ENCODE data around the gene ROR1. TPM values are rescaled to one million over a fixed set of nuclear protein-coding genes. Genes with fewer than 3 reads are reported as not detected.

The ROR1 gene
- total RNA-seq, 1 experiment from 2014 or later: 37.2 TPM

GRCh38 chr1:63917571-63918417 is 144.0 kb downstream of the ROR1 start:
- no TSS peak for BruUV-seq (replicated peaks)
- Mint-ChIP-seq H3K4me1 (ENCODE audit: low read depth, unreplicated experiment) (peaks cover 60% of the 10 kb centered on the region), H3K27ac (ENCODE audit: unreplicated experiment) (no peak overlapping the region), H3K36me3 (ENCODE audit: insufficient read depth, unreplicated experiment) (peaks cover 27% of the 10 kb centered on the region), H3K27me3 (ENCODE audit: insufficient read depth, unreplicated experiment) (no peaks in the 10 kb centered on the region), H3K9me3 (ENCODE audit: unreplicated experiment) (no peaks in the 10 kb centered on the region), H3K4me3 (ENCODE audit: unreplicated experiment) (no peak overlapping the region)
- TF ChIP-seq CTCF (IDR thresholded peaks at IDR 0.05; ENCODE audit: insufficient read depth in 1 of 2, low read depth in 1 of 2, low read length in 1 of 2, severe bottlenecking in 1 of 2, unreplicated experiment in 1 of 2): no peak
- Histone ChIP-seq H3K9me3 (no peaks in the 10 kb centered on the region), H3K4me3 (ENCODE audit: low read depth, low read length) (no peak overlapping the region), H3K36me3 (ENCODE audit: control insufficient read depth, insufficient read depth, low read length) (no peaks in the 10 kb centered on the region), H3K27me3 (replicated peaks; ENCODE audit: control insufficient read depth, insufficient read depth, low read length) (no peaks in the 10 kb centered on the region), H3K4me1 (peaks cover 83% of the 10 kb centered on the region)
- intact Hi-C loops (cut with micrococcal nuclease; ENCODE audit: unreplicated experiment): no loop called here
- DNase-seq: no peak
- ChIA-PET CTCF (interaction anchor here (1.0 to 1.4 kb wide), 2 partner anchors 225 to 243 kb away, joined by 3 read pairs; no protein-coding TSS in a partner anchor), POLR2A (no interaction called here)

- Mint-ChIP-seq H3K36me3 (ENCODE audit: insufficient read depth, unreplicated experiment) (peaks cover 33% of the 10 kb centered on the region), H3K27ac (ENCODE audit: unreplicated experiment) (no peak overlapping the region), H3K4me3 (ENCODE audit: unreplicated experiment) (no peak overlapping the region), H3K4me1 (ENCODE audit: low read depth, unreplicated experiment) (peaks cover 60% of the 10 kb centered on the region), H3K9me3 (ENCODE audit: unreplicated experiment) (no peaks in the 10 kb centered on the region), H3K27me3 (ENCODE audit: insufficient read depth, unreplicated experiment) (no peaks in the 10 kb centered on the region)
- no peak for TF ChIP-seq CTCF (IDR thresholded peaks at IDR 0.05; ENCODE audit: insufficient read depth in 1 of 2, low read depth in 1 of 2, low read length in 1 of 2, severe bottlenecking in 1 of 2, unreplicated experiment in 1 of 2)
- Histone ChIP-seq H3K4me1 (peaks cover 80% of the 10 kb centered on the region), H3K36me3 (ENCODE audit: control insufficient read depth, insufficient read depth, low read length) (no peaks in the 10 kb centered on the region), H3K4me3 (ENCODE audit: low read depth, low read length) (no peak overlapping the region), H3K27me3 (replicated peaks; ENCODE audit: control insufficient read depth, insufficient read depth, low read length) (no peaks in the 10 kb centered on the region), H3K9me3 (no peaks in the 10 kb centered on the region)
- intact Hi-C loops (cut with micrococcal nuclease; ENCODE audit: unreplicated experiment): no loop called here
- POLR2A ChIA-PET: no interaction called here
- DNase-seq: no peak
- CTCF ChIA-PET: interaction anchor here (1.0 to 1.4 kb wide), 2 partner anchors 226 to 244 kb away, joined by 3 read pairs; no protein-coding TSS in a partner anchor
- no TSS peak for BruUV-seq (replicated peaks)
Measured at GRCh38 chr1:63918418-63918945, 144.7 kb downstream of the ROR1 start.

GRCh38 chr1:63920154-63921117 is 146.6 kb downstream of the ROR1 start:
- Mint-ChIP-seq H3K27ac (ENCODE audit: unreplicated experiment) (peak overlapping the region; percentile 72), H3K9me3 (ENCODE audit: unreplicated experiment) (no peaks in the 10 kb centered on the region), H3K36me3 (ENCODE audit: insufficient read depth, unreplicated experiment) (peaks cover 28% of the 10 kb centered on the region), H3K4me1 (ENCODE audit: low read depth, unreplicated experiment) (peaks cover 53% of the 10 kb centered on the region), H3K27me3 (ENCODE audit: insufficient read depth, unreplicated experiment) (no peaks in the 10 kb centered on the region), H3K4me3 (ENCODE audit: unreplicated experiment) (peak overlapping the region; percentile 45)
- Histone ChIP-seq H3K9me3 (no peaks in the 10 kb centered on the region), H3K4me1 (peaks cover 65% of the 10 kb centered on the region), H3K36me3 (ENCODE audit: control insufficient read depth, insufficient read depth, low read length) (no peaks in the 10 kb centered on the region), H3K4me3 (ENCODE audit: low read depth, low read length) (no peak overlapping the region), H3K27me3 (replicated peaks; ENCODE audit: control insufficient read depth, insufficient read depth, low read length) (no peaks in the 10 kb centered on the region)
- no TSS peak for BruUV-seq (replicated peaks)
- DNase-seq: peak; percentile 55 to 75
- CTCF ChIA-PET: interaction anchor here (1.0 kb wide), 3 partner anchors 217 to 229 kb away, joined by 4 to 5 read pairs (median 4); no protein-coding TSS in a partner anchor
- POLR2A ChIA-PET: no interaction called here
- TF ChIP-seq CTCF (IDR thresholded peaks at IDR 0.05; ENCODE audit: insufficient read depth in 1 of 2, low read depth in 1 of 2, low read length in 1 of 2, severe bottlenecking in 1 of 2, unreplicated experiment in 1 of 2): no peak
- intact Hi-C loops (cut with micrococcal nuclease; ENCODE audit: unreplicated experiment): loop anchor here (2.0 to 5.0 kb wide), 4 partner anchors 146 to 322 kb away; partner anchors contain the start of gene ROR1

Data from Caco-2 (cell line).